A673 (cell line): ENCODE data around the gene BTG1. TPM values are rescaled to one million over a fixed set of nuclear protein-coding genes. Genes with fewer than 3 reads are reported as not detected.

ENCODE experiments used
- BruUV-seq: library from RNA; stranded (reverse); fragments of 400-500 nt; replicated peaks from 2 replicates; lab custom pipeline; 2021; lab: Mats Ljungman, UMichigan
- CTCF ChIA-PET: fragments of 300-600 bp; sonication (Branson Sonifier 250); formaldehyde crosslinking; loops from one replicate; lab custom pipeline; 2022; ENCODE audit warnings: antibody characterized with exemption; lab: Charles Lee
- POLR2A ChIA-PET: fragments of 300-600 bp; sonication (Branson Sonifier 250); formaldehyde crosslinking; loops from one replicate; lab custom pipeline; 2022; ENCODE audit warnings: antibody characterized with exemption; ENCODE audit not compliant: low non-redundant PET; lab: Charles Lee
- DNase-seq: peaks from one replicate; pipeline ENCODE4 v3.0.0-alpha.2; 2015; ENCODE audit warnings: low spot score
- H3K27ac ChIP-seq: fragments of 200-600 bp; sonication (generic); 2 replicates; pipeline ENCODE4 v1.5.1; 2016; ENCODE audit warnings: mixed run types, low read depth, mild to moderate bottlenecking, mixed read lengths, antibody characterized with exemption, low read length; ENCODE audit not compliant: poor library complexity, severe bottlenecking
- H3K27me3 ChIP-seq: fragments of 200-600 bp; sonication (generic); replicated peaks from 2 replicates; pipeline ENCODE4 v1.6.1; 2017; ENCODE audit warnings: mixed run types, low read depth, mild to moderate bottlenecking, mixed read lengths, antibody characterized with exemption, low read length; ENCODE audit not compliant: insufficient read depth, poor library complexity
- H3K36me3 ChIP-seq: fragments of 200-600 bp; sonication (generic); 2 replicates; pipeline ENCODE4 v1.6.1; 2016; ENCODE audit warnings: mixed run types, mild to moderate bottlenecking, mixed read lengths, antibody characterized with exemption, low read length; ENCODE audit not compliant: insufficient read depth, poor library complexity, severe bottlenecking
- H3K4me1 ChIP-seq: fragments of 200-600 bp; sonication (generic); 2 replicates; pipeline ENCODE4 v1.6.1; 2017; ENCODE audit warnings: mixed run types, mild to moderate bottlenecking, mixed read lengths, antibody characterized with exemption, low read length; ENCODE audit not compliant: insufficient read depth, poor library complexity, severe bottlenecking
- H3K4me3 ChIP-seq: fragments of 200-600 bp; sonication (generic); 2 replicates; pipeline ENCODE4 v1.5.1; 2016; ENCODE audit warnings: low read depth, mixed run types, mild to moderate bottlenecking, mixed read lengths, low read length; ENCODE audit not compliant: poor library complexity, severe bottlenecking
- H3K9me3 ChIP-seq: fragments of 200-600 bp; sonication (generic); 2 replicates; pipeline ENCODE4 v1.6.1; 2016; ENCODE audit warnings: mixed run types, low read depth, mild to moderate bottlenecking, mixed read lengths, antibody characterized with exemption, low read length; ENCODE audit not compliant: poor library complexity, severe bottlenecking
- EZH2 ChIP-seq: fragments of 200-600 bp; sonication (generic); IDR thresholded peaks from 2 replicates; pipeline ENCODE4 v1.6.1; 2017; ENCODE audit warnings: borderline replicate concordance, low read depth, mild to moderate bottlenecking, mixed read lengths, antibody characterized with exemption, low read length; ENCODE audit not compliant: poor library complexity, severe bottlenecking
- intact Hi-C: fragments of 100-400 bp; cut with micrococcal nuclease; formaldehyde crosslinking; loops from one replicate; pipeline ENCODE4 v1.10.0; 2022; ENCODE audit not compliant: unreplicated experiment
- total RNA-seq: library from RNA; stranded (reverse); gene quantifications from 2 replicates; pipeline ENCODE4 v1.2.3, GENCODE V29; 2021
- TF ChIP-seq, protein P1 (sequence below): fragments of 300-800, 200-600 bp; sonication (generic); conservative IDR thresholded peaks from 2 replicates; pipeline ENCODE4 v1.5.1; 2017; ENCODE audit warnings: low read depth, mild to moderate bottlenecking, antibody characterized with exemption, low read length, moderate library complexity, mixed read lengths

BTG1 gene
- total RNA-seq, 1 experiment from 2014 or later: 18.0 TPM

DNA sequence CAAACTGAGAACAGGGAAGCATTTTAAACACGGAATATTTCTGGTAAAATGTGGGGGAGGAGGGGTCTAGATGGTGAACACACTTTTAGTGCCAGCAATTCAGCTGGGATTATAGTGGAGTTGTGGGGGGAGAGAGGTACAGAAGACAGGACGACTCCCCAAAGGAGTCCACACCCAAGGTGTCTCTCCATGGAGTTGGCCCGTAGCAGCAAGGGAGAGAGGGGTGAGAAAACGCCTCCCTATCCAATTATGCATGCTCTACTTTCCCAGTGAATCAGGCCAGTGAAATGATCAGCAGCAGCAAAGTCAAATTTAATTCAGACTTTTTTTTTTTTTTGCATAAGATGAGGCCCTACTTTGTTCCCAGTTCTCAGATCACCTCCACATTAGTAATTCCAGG lies 38.6 kb downstream of the BTG1 start:
- no peak overlapping the region for H3K4me3 ChIP-seq
- TF ChIP-seq, protein P1, sequence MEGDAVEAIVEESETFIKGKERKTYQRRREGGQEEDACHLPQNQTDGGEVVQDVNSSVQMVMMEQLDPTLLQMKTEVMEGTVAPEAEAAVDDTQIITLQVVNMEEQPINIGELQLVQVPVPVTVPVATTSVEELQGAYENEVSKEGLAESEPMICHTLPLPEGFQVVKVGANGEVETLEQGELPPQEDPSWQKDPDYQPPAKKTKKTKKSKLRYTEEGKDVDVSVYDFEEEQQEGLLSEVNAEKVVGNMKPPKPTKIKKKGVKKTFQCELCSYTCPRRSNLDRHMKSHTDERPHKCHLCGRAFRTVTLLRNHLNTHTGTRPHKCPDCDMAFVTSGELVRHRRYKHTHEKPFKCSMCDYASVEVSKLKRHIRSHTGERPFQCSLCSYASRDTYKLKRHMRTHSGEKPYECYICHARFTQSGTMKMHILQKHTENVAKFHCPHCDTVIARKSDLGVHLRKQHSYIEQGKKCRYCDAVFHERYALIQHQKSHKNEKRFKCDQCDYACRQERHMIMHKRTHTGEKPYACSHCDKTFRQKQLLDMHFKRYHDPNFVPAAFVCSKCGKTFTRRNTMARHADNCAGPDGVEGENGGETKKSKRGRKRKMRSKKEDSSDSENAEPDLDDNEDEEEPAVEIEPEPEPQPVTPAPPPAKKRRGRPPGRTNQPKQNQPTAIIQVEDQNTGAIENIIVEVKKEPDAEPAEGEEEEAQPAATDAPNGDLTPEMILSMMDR: no peak
- TF ChIP-seq EZH2: no peak

DNA sequence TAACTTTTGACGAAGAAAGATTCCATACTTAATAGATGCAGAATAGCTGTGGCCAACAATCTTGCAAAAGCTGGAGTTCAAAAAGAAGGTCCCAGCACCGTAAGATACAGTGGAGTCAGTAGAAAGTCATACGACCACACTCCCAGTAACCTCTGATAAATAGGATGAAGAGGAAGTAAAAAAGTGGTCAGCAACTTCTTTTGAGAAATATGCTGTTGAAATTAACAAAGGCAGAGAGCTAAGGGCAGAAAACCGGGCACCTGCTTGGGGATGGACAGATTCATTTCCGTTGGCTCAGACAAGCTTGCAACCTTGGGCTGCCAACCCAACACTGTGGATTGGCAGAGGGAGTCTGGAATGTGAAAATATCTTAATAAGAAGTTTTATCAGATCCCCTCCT lies 40.0 kb downstream of the BTG1 start:
- no TSS peak for BruUV-seq
- Histone ChIP-seq H3K4me1 (peaks cover 32% of the 10 kb centered on the region), H3K9me3 (no peaks in the 10 kb centered on the region), H3K27ac (no peak overlapping the region), H3K27me3 (no peaks in the 10 kb centered on the region), H3K36me3 (no peaks in the 10 kb centered on the region), H3K4me3 (no peak overlapping the region)
- intact Hi-C loops: no loop called here
- no peak for TF ChIP-seq EZH2
- TF ChIP-seq, protein P1: no peak
- ChIA-PET POLR2A (interaction anchor here (1.0 kb wide), 1 partner anchor 40 kb away, joined by 3 read pairs; the partner anchor contains the start of gene BTG1), CTCF (no interaction called here)
- no peak for DNase-seq

More for the DNA sequence above, 38.6 kb downstream of the BTG1 start:
- intact Hi-C loops: no loop called here
- no peak for DNase-seq
- BruUV-seq: no TSS peak
- POLR2A ChIA-PET: no interaction called here
- H3K36me3 ChIP-seq: no peaks in the 10 kb centered on the region
- H3K4me1 ChIP-seq: peaks cover 37% of the 10 kb centered on the region
- H3K27ac ChIP-seq: no peak overlapping the region
- no peaks in the 10 kb centered on the region for H3K9me3 ChIP-seq
- CTCF ChIA-PET: no interaction called here
- H3K27me3 ChIP-seq: no peaks in the 10 kb centered on the region

DNA sequence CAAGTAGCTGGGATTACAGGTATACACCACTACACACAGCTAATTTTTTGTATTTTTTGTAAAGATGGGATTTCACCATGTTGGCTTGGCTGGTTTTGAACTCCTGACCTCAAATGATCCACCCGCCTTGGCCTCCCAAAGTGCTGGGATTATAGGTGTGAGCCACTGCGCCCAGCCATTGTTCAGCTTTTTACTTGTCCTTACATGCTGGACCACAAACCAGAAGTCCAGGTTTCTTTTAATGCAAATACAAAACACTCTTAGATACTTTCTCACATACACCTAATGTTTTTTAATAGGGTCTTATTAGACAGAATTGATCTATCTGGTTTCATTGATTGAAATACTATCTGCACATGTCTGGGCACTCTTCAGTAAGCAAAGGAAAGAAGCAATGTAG lies 40.5 kb downstream of the BTG1 start:
- Histone ChIP-seq H3K9me3 (no peaks in the 10 kb centered on the region), H3K36me3 (no peaks in the 10 kb centered on the region), H3K27me3 (no peaks in the 10 kb centered on the region), H3K27ac (no peak overlapping the region), H3K4me3 (no peak overlapping the region), H3K4me1 (peaks cover 27% of the 10 kb centered on the region)
- CTCF ChIA-PET: no interaction called here
- POLR2A ChIA-PET: no interaction called here
- no TSS peak for BruUV-seq
- intact Hi-C loops: no loop called here
- no peak for DNase-seq
- TF ChIP-seq, protein P1: no peak
- no peak for TF ChIP-seq EZH2
